OCI-LY1 (cell line): Measurements from ENCODE around the gene ATP13A4.

Experiments
- CTCF ChIP-seq: fragments of 200-600 bp; sonication (generic), shearing (Covaris generic); IDR thresholded peaks from 2 replicates; pipeline ENCODE4 v1.5.1; 2017; ENCODE audit warnings: mild to moderate bottlenecking, antibody characterized with exemption, low read length, moderate library complexity, mixed read lengths
- EZH2 ChIP-seq: fragments of 200-600 bp; sonication (generic), shearing (Covaris generic); IDR thresholded peaks from 2 replicates; pipeline ENCODE4 v1.8.0; 2017; ENCODE audit warnings: borderline replicate concordance, mixed run types, mild to moderate bottlenecking, antibody characterized with exemption, low read length, moderate library complexity, mixed read lengths

- TF ChIP-seq EZH2, result no peak
- TF ChIP-seq CTCF, result no peak
Observed at GRCh38 chr3:193483988-193484539, 70.6 kb downstream of the ATP13A4 start.
